ENCODE measurements around the gene FRRS1L.

DNA sequence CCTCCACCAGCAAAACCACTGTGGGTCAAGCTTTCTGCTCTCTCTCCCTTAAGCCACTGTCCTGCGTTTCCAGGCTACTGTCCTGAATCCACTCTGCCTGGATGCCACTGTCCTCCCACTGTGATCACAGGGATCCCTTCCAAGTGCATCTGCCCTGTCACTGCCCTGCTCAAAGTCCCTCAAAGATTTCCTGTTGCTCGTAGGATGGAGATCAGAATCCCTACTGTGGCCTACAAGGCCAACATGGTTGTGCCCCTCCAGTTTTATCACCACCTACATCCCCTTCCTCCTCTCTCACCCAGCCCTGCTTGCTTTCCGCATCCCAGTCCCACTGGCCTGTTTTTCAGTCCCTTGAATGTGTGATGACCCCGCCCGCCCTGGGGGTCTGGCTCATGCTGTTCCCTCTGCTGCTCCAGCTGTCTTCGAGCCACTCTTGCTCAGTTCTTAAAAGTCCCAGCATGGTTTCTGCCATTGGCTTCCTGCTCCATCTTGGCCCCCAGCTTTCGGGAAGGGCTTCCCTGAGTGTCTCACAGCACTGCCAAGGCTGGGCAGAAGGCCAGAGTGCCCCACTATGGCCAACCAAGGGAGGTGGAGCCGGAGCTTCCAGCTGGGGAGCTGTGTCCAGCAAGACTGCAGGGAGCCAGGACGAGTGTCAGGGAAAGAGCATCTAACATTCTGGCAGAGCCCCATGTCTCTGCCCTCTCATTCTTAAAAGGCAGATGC lies 12.9 kb upstream of the FRRS1L start:
- TF ChIP-seq GATA2 (IDR thresholded peaks at IDR 0.05; ENCODE audit: low read depth, low read length), result no peak
- TF ChIP-seq GATA3 (IDR thresholded peaks at IDR 0.05; ENCODE audit: low read depth, low read length), result no peak
